HCT116 (cell line): ENCODE measurements around the gene RBM33.

Source experiments
- POLR2AphosphoS5 ChIP-seq: IDR thresholded peaks from 2 replicates; pipeline ENCODE4 v1.6.1; 2011; ENCODE audit warnings: mild to moderate bottlenecking, low read depth, low read length, moderate library complexity
- RAD21 ChIP-seq: IDR thresholded peaks from 2 replicates; pipeline ENCODE4 v1.6.1; 2012; ENCODE audit warnings: low read depth, mild to moderate bottlenecking
- ZFX ChIP-seq: fragments of 450-650 bp; IDR thresholded peaks from 2 replicates; pipeline ENCODE4 v1.6.1; 2017
- TF ChIP-seq, protein P1 (sequence below): IDR thresholded peaks from 2 replicates; pipeline ENCODE4 v1.6.1; 2012

DNA sequence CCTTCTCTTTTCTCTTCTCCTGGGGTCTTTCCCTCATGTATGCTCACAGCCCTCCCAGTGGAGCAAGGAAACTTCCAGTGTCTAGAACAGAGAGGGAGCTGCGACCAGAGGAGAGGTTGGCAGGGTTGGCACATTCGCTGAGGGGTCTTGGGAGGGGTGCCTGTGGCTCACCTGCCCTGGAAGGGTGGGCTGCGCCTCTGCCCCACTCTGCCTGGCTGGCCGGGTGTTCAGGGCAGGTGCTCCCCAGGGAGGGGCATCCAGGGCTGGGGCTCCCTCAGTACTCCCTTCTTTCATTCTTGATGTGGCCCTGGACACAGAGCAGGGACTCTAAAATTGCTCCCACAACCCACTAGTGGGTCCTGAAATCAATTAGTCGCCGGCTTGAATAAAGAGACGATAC, 150.9 kb downstream of the RBM33 start:
- no peak for TF ChIP-seq RAD21
- TF ChIP-seq, protein P1, sequence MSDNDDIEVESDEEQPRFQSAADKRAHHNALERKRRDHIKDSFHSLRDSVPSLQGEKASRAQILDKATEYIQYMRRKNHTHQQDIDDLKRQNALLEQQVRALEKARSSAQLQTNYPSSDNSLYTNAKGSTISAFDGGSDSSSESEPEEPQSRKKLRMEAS: no peak
- TF ChIP-seq POLR2AphosphoS5: no peak
- TF ChIP-seq ZFX: no peak
